Effector memory CD4-positive, alpha-beta T cell (primary cell): Measurements from ENCODE around the gene ADRA1B.
"Not testable (repeated sequence)": the region's sequence is repeated elsewhere in the genome, so short reads cannot be mapped to it uniquely, and the experiment has no call there.

Experiments
- DNase-seq, 3 donors: peaks; one replicate each; pipeline ENCODE4 v3.0.0-alpha.2; 2020
- H3K27ac ChIP-seq: 2 replicates; pipeline ENCODE4 v1.7.0; 2013; ENCODE audit warnings: mild to moderate bottlenecking, low read length, moderate library complexity; ENCODE audit not compliant: insufficient read depth, poor library complexity, severe bottlenecking
- H3K27me3 ChIP-seq: replicated peaks from 2 replicates; pipeline ENCODE4 v1.7.0; 2013; ENCODE audit warnings: mild to moderate bottlenecking, low read length; ENCODE audit not compliant: insufficient read depth, control insufficient read depth, poor library complexity, severe bottlenecking
- H3K36me3 ChIP-seq: 2 replicates; pipeline ENCODE4 v1.7.0; 2013; ENCODE audit warnings: mild to moderate bottlenecking, low read length, moderate library complexity; ENCODE audit not compliant: control insufficient read depth, insufficient read depth
- H3K4me1 ChIP-seq: 2 replicates; pipeline ENCODE4 v1.7.0; 2013; ENCODE audit warnings: low read length, mild to moderate bottlenecking; ENCODE audit not compliant: control insufficient read depth, insufficient read depth, poor library complexity, severe bottlenecking
- H3K4me3 ChIP-seq: 2 replicates; pipeline ENCODE4 v1.7.0; 2013; ENCODE audit warnings: low read length, low read depth, mild to moderate bottlenecking; ENCODE audit not compliant: insufficient read depth, poor library complexity, severe bottlenecking
- H3K9me3 ChIP-seq: 2 replicates; pipeline ENCODE4 v1.7.0; 2013; ENCODE audit warnings: mild to moderate bottlenecking, low read length, moderate library complexity; ENCODE audit not compliant: control insufficient read depth

Gene ADRA1B

GRCh38 chr5:159961176-159962160 is 45.2 kb downstream of the ADRA1B start:
- Histone ChIP-seq H3K27me3 (peaks cover 3% of the 10 kb centered on the region), H3K4me1 (no peaks in the 10 kb centered on the region), H3K4me3 (no peak overlapping the region), H3K27ac (no peak overlapping the region), H3K36me3 (no peaks in the 10 kb centered on the region), H3K9me3 (no peaks in the 10 kb centered on the region)
- no peak for DNase-seq

GRCh38 chr5:159962214-159962613 is 45.9 kb downstream of the ADRA1B start:
- H3K9me3 ChIP-seq: no peaks in the 10 kb centered on the region
- peaks cover 3% of the 10 kb centered on the region for H3K27me3 ChIP-seq
- H3K4me1 ChIP-seq: no peaks in the 10 kb centered on the region
- no peak for DNase-seq
- H3K36me3 ChIP-seq: no peaks in the 10 kb centered on the region
- no peak overlapping the region for H3K4me3 ChIP-seq
- no peak overlapping the region for H3K27ac ChIP-seq

GRCh38 chr5:159963935-159964334 is 47.7 kb downstream of the ADRA1B start:
- peaks cover 3% of the 10 kb centered on the region for H3K27me3 ChIP-seq
- no peaks in the 10 kb centered on the region for H3K4me1 ChIP-seq
- no peak overlapping the region for H3K27ac ChIP-seq
- no peak for DNase-seq
- H3K4me3 ChIP-seq: no peak overlapping the region
- no peaks in the 10 kb centered on the region for H3K9me3 ChIP-seq
- H3K36me3 ChIP-seq: no peaks in the 10 kb centered on the region

GRCh38 chr5:159965031-159965837 is 49.0 kb downstream of the ADRA1B start:
- Histone ChIP-seq H3K27me3 (peaks cover 6% of the 10 kb centered on the region), H3K36me3 (no peaks in the 10 kb centered on the region), H3K9me3 (no peaks in the 10 kb centered on the region), H3K4me1 (no peaks in the 10 kb centered on the region), H3K27ac (no peak overlapping the region), H3K4me3 (no peak overlapping the region)
- DNase-seq: no peak

- H3K4me3 ChIP-seq, H3K27ac ChIP-seq, H3K4me1 ChIP-seq, H3K36me3 ChIP-seq, H3K9me3 ChIP-seq, DNase-seq: not testable (repeated sequence)
- peaks cover 10% of the 10 kb centered on the region for H3K27me3 ChIP-seq
Observed at GRCh38 chr5:159965838-159966128, 49.5 kb downstream of the ADRA1B start.

- Histone ChIP-seq H3K27ac (no peak overlapping the region), H3K4me3 (no peak overlapping the region), H3K9me3 (no peaks in the 10 kb centered on the region), H3K27me3 (peaks cover 21% of the 10 kb centered on the region), H3K36me3 (no peaks in the 10 kb centered on the region), H3K4me1 (no peaks in the 10 kb centered on the region)
- DNase-seq: no peak
Observed at GRCh38 chr5:159969966-159970365, 53.7 kb downstream of the ADRA1B start.

- no peaks in the 10 kb centered on the region for H3K36me3 ChIP-seq
- no peak for DNase-seq
- H3K27me3 ChIP-seq: peaks cover 21% of the 10 kb centered on the region
- no peak overlapping the region for H3K4me3 ChIP-seq
- H3K4me1 ChIP-seq: no peaks in the 10 kb centered on the region
- no peak overlapping the region for H3K27ac ChIP-seq
- no peaks in the 10 kb centered on the region for H3K9me3 ChIP-seq
Observed at GRCh38 chr5:159971038-159971437, 54.8 kb downstream of the ADRA1B start.

GRCh38 chr5:159971514-159971913 is 55.2 kb downstream of the ADRA1B start:
- Histone ChIP-seq H3K27ac (no peak overlapping the region), H3K9me3 (no peaks in the 10 kb centered on the region), H3K27me3 (peaks cover 21% of the 10 kb centered on the region), H3K4me1 (no peaks in the 10 kb centered on the region), H3K36me3 (no peaks in the 10 kb centered on the region), H3K4me3 (no peak overlapping the region)
- DNase-seq: no peak

- H3K9me3 ChIP-seq: no peaks in the 10 kb centered on the region
- H3K27ac ChIP-seq: no peak overlapping the region
- H3K27me3 ChIP-seq: peaks cover 21% of the 10 kb centered on the region
- H3K4me1 ChIP-seq: no peaks in the 10 kb centered on the region
- no peaks in the 10 kb centered on the region for H3K36me3 ChIP-seq
- DNase-seq: no peak
- no peak overlapping the region for H3K4me3 ChIP-seq
Observed at GRCh38 chr5:159971931-159972461, 55.7 kb downstream of the ADRA1B start.
